HUES64 (cell line): Measurements from ENCODE around the gene SDCCAG8.

Experiments used
- H3K27ac ChIP-seq: 2 replicates; pipeline ENCODE4 v1.7.0; 2013; ENCODE audit warnings: low read depth, low read length, inconsistent platforms
- H3K27me3 ChIP-seq: 2 replicates; pipeline ENCODE4 v1.6.1; 2013; ENCODE audit warnings: mild to moderate bottlenecking, low read length; ENCODE audit not compliant: insufficient read depth
- H3K36me3 ChIP-seq: 2 replicates; pipeline ENCODE4 v1.6.1; 2013; ENCODE audit warnings: mild to moderate bottlenecking, low read length; ENCODE audit not compliant: insufficient read depth
- H3K4me1 ChIP-seq: 2 replicates; pipeline ENCODE4 v1.6.1; 2013; ENCODE audit warnings: mild to moderate bottlenecking, low read length, moderate library complexity; ENCODE audit not compliant: insufficient read depth
- H3K4me3 ChIP-seq: 2 replicates; pipeline ENCODE4 v1.5.1; 2013; ENCODE audit warnings: mild to moderate bottlenecking, low read length, moderate library complexity
- H3K9ac ChIP-seq: 2 replicates; pipeline ENCODE4 v1.6.1; 2013; ENCODE audit warnings: mild to moderate bottlenecking, low read depth, low read length
- H3K9me3 ChIP-seq: 2 replicates; pipeline ENCODE4 v1.6.1; 2013; ENCODE audit warnings: low read depth, low read length; ENCODE audit not compliant: insufficient read depth
- WGBS: fragments of 150-250, 120-280 bp; methylation state at CpG from one replicate; pipeline ENCODE4 v1.1.7; 2013; ENCODE audit warnings: missing lambda C conversion rate; 5-methylcytosine and 5-hydroxymethylcytosine counted together

Gene SDCCAG8

GRCh38 chr1:243461700-243462099 lies 205.9 kb downstream of the SDCCAG8 start:
- H3K9ac ChIP-seq, result no peak overlapping the region
- no peaks in the 10 kb centered on the region for H3K4me1 ChIP-seq
- H3K27ac ChIP-seq, result no peak overlapping the region
- H3K4me3 ChIP-seq, result no peak overlapping the region
- no peaks in the 10 kb centered on the region for H3K9me3 ChIP-seq
- H3K27me3 ChIP-seq, result no peaks in the 10 kb centered on the region
- 98% methylated on average over 4 of the region's 4 CpGs for WGBS
- H3K36me3 ChIP-seq, result no peaks in the 10 kb centered on the region

DNA sequence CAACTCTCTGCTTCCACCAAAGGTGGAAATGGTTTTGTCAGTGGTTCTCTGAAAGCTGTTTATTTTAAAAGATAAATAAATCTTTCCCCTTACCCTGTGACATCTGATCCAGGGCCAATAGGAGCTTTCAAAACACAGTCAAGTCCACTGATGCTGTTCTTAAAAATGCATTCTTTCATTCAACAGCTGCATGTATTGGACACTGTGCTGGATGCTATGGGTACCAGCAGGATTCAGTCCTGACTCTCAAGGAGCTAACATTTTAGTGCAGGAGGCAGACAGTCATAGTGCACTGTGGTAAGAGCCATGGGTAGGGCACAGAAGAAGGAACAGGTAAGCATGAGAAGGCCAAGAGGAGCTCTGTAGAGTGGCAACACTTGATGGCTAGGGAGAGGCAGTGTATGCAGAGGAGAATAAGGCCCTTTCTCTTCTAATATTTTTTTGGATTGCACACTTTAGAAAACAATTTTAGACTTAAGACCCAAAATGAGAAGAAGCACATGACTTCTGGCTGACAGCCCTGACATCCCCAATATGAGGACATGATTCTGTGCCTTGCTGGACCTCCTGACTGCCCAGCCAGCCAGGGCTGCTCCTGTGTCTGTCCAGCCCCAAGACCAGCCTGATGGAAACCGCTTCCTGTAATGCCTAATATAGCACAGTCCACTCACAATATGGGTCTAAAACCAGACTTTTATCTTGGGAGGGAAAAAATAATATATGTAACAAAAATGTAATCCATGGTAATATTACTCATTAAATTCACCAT lies 207.3 kb downstream of the SDCCAG8 start:
- Histone ChIP-seq H3K9ac (no peak overlapping the region), H3K36me3 (no peaks in the 10 kb centered on the region), H3K4me3 (no peak overlapping the region), H3K27me3 (no peaks in the 10 kb centered on the region), H3K27ac (no peak overlapping the region), H3K9me3 (no peaks in the 10 kb centered on the region), H3K4me1 (no peaks in the 10 kb centered on the region)
- WGBS, result 83% methylated on average over 1 of the region's 1 CpG

DNA sequence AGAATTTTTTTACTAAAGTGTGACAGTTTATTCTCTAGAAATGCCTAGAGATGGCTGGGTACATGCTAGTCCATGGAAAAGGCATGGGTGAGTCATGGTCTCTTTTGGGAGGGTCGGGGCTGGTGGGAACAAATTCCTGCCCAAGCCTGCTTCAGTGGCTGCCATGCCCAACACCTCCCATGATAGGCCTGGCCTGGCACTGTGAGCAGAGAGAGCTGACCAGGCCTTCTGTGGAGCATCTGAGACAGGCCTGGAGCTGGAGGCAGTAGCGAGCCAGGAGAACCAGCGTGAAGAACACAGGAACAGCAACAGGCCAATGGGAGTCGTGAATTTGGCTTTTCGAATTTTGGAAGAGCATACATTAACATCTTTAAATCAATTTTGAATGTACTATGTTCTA lies 209.2 kb downstream of the SDCCAG8 start:
- no peak overlapping the region for H3K9ac ChIP-seq
- 95% methylated on average over 4 of the region's 5 CpGs for WGBS
- H3K4me3 ChIP-seq, result no peak overlapping the region
- no peaks in the 10 kb centered on the region for H3K36me3 ChIP-seq
- H3K4me1 ChIP-seq, result peaks cover 3% of the 10 kb centered on the region
- no peaks in the 10 kb centered on the region for H3K27me3 ChIP-seq
- H3K9me3 ChIP-seq, result no peaks in the 10 kb centered on the region
- H3K27ac ChIP-seq, result no peak overlapping the region

GRCh38 chr1:243465738-243466137 lies 209.9 kb downstream of the SDCCAG8 start:
- H3K27me3 ChIP-seq, result no peaks in the 10 kb centered on the region
- no peak overlapping the region for H3K9ac ChIP-seq
- no peaks in the 10 kb centered on the region for H3K9me3 ChIP-seq
- H3K27ac ChIP-seq, result no peak overlapping the region
- H3K4me1 ChIP-seq, result peaks cover 8% of the 10 kb centered on the region
- 75% methylated on average over 5 of the region's 5 CpGs for WGBS
- no peaks in the 10 kb centered on the region for H3K36me3 ChIP-seq
- H3K4me3 ChIP-seq, result no peak overlapping the region

- no peaks in the 10 kb centered on the region for H3K36me3 ChIP-seq
- peaks cover 42% of the 10 kb centered on the region for H3K4me1 ChIP-seq
- no peak overlapping the region for H3K27ac ChIP-seq
- H3K27me3 ChIP-seq, result no peaks in the 10 kb centered on the region
- H3K9ac ChIP-seq, result no peak overlapping the region
- H3K9me3 ChIP-seq, result no peaks in the 10 kb centered on the region
- no peak overlapping the region for H3K4me3 ChIP-seq
- 96% methylated on average over 2 of the region's 3 CpGs for WGBS
Observed at GRCh38 chr1:243469497-243469896, 213.7 kb downstream of the SDCCAG8 start.

DNA sequence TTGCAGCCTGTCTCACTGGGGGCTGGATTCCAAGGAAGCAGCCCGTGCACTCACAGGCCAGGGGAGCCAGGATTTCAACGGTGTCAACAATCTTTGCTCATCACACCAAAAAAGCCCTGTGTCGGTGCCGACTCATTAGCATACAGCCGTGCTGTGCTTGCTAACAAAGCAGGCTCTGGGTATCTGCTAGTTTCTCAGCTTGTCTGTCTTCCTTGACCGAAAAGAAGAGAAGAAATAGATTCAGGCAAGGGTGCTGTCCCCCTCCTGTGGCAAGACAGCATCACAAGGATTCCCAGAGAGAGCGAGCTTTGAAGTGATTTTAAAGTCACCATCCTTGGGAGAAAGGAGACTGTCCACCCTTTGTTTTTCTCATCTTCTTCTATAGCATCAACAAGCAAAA lies 214.7 kb downstream of the SDCCAG8 start:
- Histone ChIP-seq H3K36me3 (no peaks in the 10 kb centered on the region), H3K27ac (peak overlapping the region; percentile 24; the same call in 1 of the 2 replicates), H3K9ac (no peak overlapping the region), H3K9me3 (no peaks in the 10 kb centered on the region), H3K4me3 (no peak overlapping the region), H3K27me3 (no peaks in the 10 kb centered on the region), H3K4me1 (peaks cover 44% of the 10 kb centered on the region)
- WGBS, result 19% methylated on average over 7 of the region's 7 CpGs

- no peaks in the 10 kb centered on the region for H3K9me3 ChIP-seq
- H3K9ac ChIP-seq, result no peak overlapping the region
- no peak overlapping the region for H3K27ac ChIP-seq
- no peaks in the 10 kb centered on the region for H3K27me3 ChIP-seq
- no peaks in the 10 kb centered on the region for H3K36me3 ChIP-seq
- H3K4me3 ChIP-seq, result no peak overlapping the region
- 63% methylated on average over 17 of the region's 17 CpGs for WGBS
- H3K4me1 ChIP-seq, result peaks cover 50% of the 10 kb centered on the region
Observed at GRCh38 chr1:243471026-243471685, 215.3 kb downstream of the SDCCAG8 start.

DNA sequence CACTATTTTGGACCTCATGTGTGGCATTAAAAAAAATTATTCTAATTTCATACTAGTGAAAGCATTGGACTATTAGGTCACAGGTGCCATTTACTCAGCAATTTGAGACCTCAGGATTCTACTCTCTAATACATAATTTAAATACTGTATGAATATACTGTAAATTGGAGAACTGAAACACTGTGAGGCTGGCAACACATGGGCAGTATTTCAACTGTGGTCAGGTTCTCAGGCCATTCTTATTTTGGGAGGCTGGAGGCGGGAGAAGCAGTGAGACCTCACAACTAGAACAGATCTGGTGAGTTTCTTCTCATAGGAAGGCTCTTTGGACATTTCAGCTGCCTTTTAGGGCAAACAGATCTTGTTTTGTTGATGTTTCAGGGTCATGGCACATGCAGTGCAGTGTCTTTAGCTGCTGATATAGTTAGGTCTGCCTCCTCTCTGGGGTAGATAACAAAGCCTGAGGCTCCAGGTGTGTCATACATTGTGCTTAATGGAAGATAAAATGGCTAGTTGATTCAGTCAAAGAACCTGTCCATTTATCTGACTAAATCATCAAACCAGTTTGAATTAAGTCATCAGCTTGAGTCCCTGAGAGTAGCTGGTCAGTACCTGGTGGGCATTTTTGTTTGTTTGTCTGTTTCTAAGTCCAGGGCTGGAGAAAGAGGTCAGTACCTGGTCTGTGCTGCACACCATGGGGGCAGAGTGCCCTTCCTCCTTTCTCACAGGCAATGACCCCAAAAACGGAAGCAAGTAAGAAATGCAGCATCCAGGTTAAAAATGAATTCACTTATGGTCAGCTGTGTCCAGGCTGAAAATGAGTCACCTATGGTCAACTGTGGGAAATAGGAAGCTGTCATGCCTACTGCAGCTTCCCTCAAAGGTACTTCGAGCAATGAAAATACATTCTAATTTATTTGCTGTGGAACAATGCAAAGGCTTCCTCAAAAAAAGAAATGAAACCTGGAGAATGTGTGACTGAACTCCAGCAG lies 216.2 kb downstream of the SDCCAG8 start:
- no peaks in the 10 kb centered on the region for H3K27me3 ChIP-seq
- H3K9me3 ChIP-seq, result no peaks in the 10 kb centered on the region
- WGBS, result 90% methylated on average over 3 of the region's 3 CpGs
- H3K27ac ChIP-seq, result no peak overlapping the region
- H3K36me3 ChIP-seq, result no peaks in the 10 kb centered on the region
- H3K4me1 ChIP-seq, result peaks cover 53% of the 10 kb centered on the region
- no peak overlapping the region for H3K9ac ChIP-seq
- no peak overlapping the region for H3K4me3 ChIP-seq

- Histone ChIP-seq H3K9ac (no peak overlapping the region), H3K4me1 (peaks cover 53% of the 10 kb centered on the region), H3K4me3 (no peak overlapping the region), H3K27ac (no peak overlapping the region), H3K9me3 (no peaks in the 10 kb centered on the region), H3K36me3 (no peaks in the 10 kb centered on the region), H3K27me3 (no peaks in the 10 kb centered on the region)
- 82% methylated on average over 8 of the region's 12 CpGs for WGBS
Observed at GRCh38 chr1:243473227-243474135, 217.6 kb downstream of the SDCCAG8 start.

DNA sequence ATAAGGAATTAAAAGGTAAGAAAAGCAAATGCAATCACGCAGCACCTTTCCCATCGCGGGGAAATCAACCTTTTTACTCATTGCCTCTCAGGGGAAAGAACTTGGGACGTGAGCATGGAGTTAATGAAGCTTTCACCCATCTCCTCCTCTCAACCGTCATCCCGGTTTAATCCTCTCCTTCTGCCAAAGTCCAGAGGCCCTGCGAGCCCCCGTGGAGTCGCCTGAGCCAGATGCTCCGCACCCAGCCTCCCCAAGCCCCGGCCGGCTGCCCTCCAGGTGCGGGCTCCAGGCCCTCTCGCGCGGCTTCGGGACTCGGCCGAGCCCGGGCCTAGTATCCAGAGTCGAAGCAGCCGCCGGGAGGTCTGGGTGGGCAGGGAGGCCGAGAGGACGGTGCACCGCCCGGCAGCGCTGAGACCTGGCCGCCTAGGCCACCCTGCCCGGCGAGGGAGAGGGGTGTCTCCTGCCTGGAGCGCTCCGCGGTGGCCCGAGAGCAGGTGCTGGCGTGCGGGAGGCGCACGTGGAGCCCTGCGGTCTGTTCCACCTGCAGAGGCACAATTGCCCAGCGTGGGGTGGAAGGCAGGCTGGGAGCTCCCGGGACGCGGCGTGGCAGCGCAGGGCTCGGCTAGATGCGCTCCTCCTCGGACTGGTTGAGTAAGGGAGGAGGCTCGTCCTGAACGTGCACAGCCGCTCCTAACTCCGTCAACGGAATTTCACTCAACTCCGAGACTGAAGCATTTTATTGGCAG lies 218.5 kb downstream of the SDCCAG8 start:
- 89% methylated on average over 55 of the region's 55 CpGs for WGBS
- Histone ChIP-seq H3K4me1 (peaks cover 53% of the 10 kb centered on the region), H3K27ac (no peak overlapping the region), H3K9me3 (no peaks in the 10 kb centered on the region), H3K27me3 (no peaks in the 10 kb centered on the region), H3K4me3 (no peak overlapping the region), H3K36me3 (no peaks in the 10 kb centered on the region), H3K9ac (peak overlapping the region; percentile 24; the same call in 1 of the 2 replicates)
